ENCODE data around the gene UBQLN1.
"Not testable (repeated sequence)": the region's sequence is repeated elsewhere in the genome, so short reads cannot be mapped to it uniquely, and the experiment has no call there.

The UBQLN1 gene

GRCh38 chr9:83707768-83708514 lies at the start of gene UBQLN1:
Gene UBQLN1, minus strand, starts transcription at chr9:83707958. Its CDS starts 279 bp downstream, at chr9:83707679.
- peak; percentile 84 for DNase-seq

DNA sequence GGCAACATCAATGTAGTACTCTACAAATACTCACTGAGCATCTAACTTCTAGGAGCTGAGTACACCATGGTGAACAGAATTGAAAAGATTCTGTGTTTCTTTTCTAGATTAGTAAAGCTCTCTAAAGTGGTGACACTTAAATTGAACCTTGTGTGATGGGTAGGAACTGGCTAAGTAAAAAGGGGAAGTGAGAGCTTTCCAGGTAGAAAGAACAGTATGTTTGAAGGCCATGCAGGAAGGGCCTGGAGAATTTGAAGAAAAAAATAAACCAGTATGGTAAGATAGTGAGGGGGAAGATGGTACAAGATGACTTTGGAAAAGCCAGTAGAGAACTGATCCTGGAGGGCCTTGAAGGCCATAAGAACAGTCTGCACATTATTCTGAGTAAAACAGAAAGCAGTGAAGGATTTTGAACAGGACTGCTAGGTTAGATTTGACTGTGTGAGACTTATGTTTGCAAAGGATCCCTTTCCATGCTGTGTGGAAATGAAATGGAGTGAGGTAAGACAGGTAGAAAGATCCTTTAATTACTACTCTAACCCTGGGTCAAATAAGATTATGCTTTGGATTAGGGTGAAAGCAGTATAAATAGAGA lies 46.7 kb upstream of the UBQLN1 start:
- DNase-seq = no peak

- no peak for DNase-seq
These were observed 41.9 kb upstream of the UBQLN1 start for GRCh38 chr9:83749706-83750105.

- DNase-seq = no peak
These were observed 36.4 kb upstream of the UBQLN1 start for GRCh38 chr9:83744206-83744605.

DNA sequence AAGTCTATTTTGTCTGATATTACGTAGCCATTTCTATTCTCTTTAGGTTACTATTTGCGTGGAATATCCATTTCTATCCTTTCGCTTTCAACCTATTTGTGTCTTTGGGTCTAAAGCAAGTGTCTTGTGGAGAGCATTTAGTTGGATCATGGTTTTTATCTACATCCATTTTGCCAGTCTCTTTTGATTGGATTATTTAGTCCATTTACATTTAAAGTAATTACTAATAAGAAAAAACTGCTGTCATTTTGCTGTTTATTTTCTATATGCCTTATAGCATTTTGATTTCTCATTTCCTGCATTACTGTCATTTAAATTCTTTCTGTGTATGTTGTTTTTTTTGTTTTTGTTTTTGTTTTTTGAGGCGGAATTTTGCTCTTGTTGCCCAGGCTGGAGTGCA lies 26.0 kb upstream of the UBQLN1 start:
- no peak for DNase-seq

DNA sequence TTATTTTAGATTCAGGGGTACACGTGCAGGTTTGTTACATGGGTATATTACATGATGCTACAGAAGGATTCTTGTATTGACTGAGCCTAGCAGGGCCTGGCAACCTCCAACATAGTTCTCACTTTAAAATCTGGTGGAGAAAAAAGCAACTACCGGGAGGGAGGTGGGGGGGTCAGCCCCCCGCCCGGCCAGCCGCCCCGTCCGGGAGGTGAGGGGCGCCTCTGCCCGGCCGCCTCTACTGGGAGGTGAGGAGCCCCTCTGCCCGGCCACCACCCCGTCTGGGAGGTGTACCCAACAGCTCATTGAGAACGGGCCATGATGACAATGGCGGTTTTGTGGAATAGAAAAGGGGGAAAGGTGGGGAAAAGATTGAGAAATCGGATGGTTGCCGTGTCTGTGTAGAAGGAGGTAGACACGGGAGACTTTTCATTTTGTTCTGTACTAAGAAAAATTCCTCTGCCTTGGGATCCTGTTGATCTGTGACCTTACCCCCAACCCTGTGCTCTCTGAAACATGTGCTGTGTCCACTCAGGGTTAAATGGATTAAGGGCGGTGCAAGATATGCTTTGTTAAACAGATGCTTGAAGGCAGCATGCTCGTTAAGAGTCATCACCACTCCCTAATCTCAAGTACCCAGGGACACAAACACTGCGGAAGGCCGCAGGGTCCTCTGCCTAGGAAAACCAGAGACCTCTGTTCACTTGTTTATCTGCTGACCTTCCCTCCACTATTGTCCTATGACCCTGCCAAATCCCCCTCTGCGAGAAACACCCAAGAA lies 21.0 kb upstream of the UBQLN1 start:
- DNase-seq = not testable (repeated sequence)

DNA sequence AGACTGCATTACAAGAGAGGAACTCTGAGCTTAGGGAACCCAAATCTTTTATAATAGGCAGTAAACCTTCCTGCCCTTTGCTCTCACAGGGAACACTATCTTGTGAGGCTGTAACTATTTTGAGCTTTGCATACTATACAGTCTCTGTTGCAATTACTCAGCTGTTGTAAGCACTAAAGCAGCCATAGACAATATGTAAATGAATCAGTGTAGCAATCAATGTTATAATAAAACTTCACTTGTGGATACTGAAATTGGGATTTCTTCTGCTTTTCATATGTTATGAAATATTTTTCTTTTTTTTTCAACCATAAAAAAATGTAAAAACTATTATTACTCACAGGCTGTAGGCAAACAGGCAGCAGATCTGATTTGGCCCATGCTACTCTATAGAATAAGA lies 16.7 kb upstream of the UBQLN1 start:
- DNase-seq = no peak

- no peak for DNase-seq
These were observed 15.2 kb upstream of the UBQLN1 start for GRCh38 chr9:83722726-83723495.

DNA sequence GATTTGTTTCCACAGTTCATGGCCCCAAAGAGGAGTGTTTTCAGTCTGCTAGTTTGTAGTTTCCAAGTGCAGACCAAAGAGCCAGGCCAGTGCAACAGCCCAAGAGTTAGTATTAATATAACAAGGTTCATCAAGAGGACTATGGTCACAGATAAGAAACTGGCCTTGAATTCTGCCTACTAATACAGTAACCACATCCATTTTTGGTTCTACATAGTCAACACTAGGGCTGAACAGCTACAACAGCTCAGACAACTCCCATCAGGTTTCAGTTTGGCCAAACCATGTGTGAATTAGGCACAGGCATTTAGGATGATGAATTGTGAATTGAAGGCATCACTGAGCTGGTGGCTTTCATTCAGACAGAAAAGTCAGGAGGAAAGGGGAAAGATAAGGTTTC lies 13.8 kb upstream of the UBQLN1 start:
- no peak for DNase-seq

DNA sequence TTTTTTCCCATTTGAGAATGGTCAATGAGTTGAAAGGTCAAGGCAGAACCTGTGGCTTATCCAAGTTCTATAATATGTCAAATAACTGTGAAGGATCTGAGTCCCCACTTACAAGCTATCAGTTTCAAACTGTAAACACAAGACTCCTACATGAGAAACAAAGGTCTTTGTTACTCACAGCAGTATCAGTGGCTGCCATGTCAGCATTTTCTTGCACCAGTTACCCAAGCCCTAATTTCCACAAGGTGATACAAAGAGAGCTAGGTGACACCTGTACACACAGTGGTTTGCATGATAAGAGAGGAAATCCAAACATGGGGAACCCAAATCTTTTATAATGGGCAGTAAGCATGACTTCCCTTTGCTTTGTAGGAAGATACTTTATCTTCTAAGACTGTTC lies 8.0 kb upstream of the UBQLN1 start:
- DNase-seq = no peak

GRCh38 chr9:83715221-83715620 lies 7.5 kb upstream of the UBQLN1 start:
- no peak for DNase-seq

- no peak for DNase-seq
These were observed 6.6 kb upstream of the UBQLN1 start for GRCh38 chr9:83714329-83714728.

DNA sequence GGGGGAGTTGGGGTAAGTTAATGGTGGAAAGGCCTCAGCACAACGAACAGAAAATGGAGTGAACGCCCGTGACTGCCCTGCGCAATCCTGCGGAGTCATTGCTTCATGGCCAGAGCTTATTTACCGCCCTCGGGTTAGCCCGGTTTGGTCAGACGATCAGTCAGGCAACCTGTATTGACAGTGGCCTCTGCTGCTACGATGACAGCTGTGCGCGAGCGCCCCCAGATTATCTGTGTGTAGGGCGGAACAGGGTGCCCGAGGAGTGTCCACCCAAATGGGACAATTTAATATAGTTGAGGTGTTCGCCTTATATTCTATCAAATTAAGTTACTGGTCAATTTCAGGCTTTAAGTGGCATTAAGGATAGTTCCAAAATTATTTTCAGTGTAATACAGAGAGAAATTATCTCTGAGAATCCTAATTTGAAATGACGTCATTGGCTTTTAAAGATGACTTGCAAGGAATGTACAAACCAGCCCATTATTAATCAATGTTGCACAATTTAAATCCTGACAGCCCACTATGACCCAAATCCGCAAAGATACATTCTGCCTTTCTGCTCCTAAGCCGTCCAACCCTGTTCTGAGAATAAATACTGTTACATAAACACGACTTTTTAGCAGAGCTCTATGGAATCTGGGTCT lies 879 bp upstream of the UBQLN1 start:
- DNase-seq = no peak

GRCh38 chr9:83707518-83707767 lies 315 bp downstream of the UBQLN1 start:
- DNase-seq = no peak

DNA sequence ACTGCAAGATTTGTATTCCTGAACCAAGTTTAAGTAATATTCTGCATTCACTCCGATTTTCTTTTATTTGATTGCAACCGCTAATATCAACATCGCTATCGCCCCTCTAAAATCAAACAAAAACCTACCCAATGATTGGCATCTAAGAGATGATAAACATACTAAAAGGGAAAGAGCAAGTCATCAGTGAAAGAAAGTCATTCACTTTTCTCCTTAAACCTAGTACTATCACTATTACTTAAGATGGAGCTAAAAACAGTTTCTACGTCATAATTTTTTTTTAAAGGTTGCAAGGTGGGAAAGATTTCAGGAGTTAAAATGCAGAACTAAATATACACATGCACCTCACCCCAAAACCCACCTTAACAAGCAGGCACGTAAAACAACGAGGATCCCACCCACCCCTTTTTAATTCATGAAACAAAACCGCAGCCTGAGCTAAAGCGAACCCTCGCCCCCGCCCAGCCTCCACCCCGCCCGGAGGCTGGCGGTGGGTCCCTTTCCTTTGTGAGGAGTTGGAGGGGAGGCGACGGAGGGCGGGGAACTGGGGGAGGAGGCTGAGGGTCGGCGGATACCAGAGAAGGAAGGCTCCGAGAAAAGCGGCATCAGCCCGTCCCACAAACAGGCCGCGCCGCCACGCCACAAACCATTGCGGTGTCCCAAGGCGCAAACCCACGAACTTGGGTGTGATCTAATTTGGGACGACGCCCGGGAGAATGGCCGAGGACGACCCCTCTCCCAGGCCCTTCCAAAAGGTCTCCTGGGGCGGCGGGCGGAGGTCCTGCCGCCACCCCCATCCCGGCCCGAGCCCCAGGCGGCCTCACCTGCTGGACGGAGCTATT lies 861 bp downstream of the UBQLN1 start:
- DNase-seq = no peak

- DNase-seq = not testable (repeated sequence)
These were observed 2.5 kb downstream of the UBQLN1 start for GRCh38 chr9:83705219-83705651.

GRCh38 chr9:83701769-83702168 lies 6.0 kb downstream of the UBQLN1 start:
- DNase-seq = no peak

DNA sequence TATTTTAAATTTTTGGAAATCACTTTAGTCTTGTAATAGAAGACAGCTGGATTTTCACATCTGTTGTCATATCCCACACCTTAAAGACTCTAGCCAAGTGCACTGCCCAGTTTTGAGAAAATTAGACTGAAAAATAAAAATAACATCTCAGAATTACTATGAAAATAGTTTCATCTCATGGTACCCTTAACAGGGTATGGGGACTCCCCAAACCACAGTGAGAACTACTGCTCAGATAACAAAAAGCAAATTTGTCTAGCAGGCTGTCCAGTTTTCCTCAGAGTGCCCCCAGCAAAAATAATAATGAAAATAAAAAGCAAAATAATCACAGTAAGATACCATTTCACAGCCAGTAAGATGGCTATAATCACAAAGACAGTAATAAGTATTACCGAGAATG lies 6.5 kb downstream of the UBQLN1 start:
- DNase-seq = no peak

GRCh38 chr9:83699615-83700014 lies 8.1 kb downstream of the UBQLN1 start:
- no peak for DNase-seq

DNA sequence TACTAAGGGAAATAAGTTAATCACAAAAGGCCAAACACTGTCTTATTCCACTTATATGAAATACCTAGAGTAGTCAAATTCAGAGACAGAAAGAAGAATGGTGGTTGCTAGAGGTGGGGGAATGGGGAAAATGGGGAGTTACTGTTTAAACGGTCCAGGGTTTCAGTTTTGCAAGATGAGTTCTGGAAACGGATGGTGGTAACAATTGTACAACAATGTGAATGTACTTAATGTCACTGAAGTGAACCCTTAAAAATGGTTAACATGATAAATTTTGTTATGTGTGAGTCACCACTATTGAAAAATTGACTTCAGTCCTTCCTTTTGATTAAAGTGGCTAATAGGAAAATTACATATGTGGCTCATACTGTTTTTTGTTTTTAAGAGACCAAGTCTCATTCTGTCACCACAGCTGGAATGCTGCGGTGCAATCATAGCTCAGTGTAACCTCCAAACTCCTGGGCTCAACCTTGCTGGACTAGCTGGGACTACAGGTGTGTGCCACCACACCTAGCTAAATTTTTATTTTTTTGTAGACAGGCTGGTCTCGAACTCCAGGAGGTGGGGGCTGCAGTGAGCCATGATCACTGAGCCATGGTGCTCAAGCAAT lies 8.7 kb downstream of the UBQLN1 start:
- DNase-seq = no peak

- no peak for DNase-seq
These were observed 16.3 kb downstream of the UBQLN1 start for GRCh38 chr9:83691492-83691891.

- DNase-seq = no peak
These were observed 18.8 kb downstream of the UBQLN1 start for GRCh38 chr9:83688921-83689320.
